DMS 273 (cell line): ENCODE measurements around the gene LGI1.
A peak's percentile ranks its signal among the peaks of the same experiment; 100 is the strongest.

Source experiments
- DNase-seq: peaks from one replicate; lab custom pipeline; 2025; ENCODE audit not compliant: unreplicated experiment; lab: John Stamatoyannopoulos, UW

LGI1 gene

GRCh38 chr10:93757801-93758507 lies at the start of gene LGI1:
Gene LGI1, plus strand, starts transcription at chr10:93757936. Its CDS starts 209 bp downstream, at chr10:93758145.
- no peak for DNase-seq

- no peak for DNase-seq
These were observed 47.3 kb upstream of the LGI1 start for GRCh38 chr10:93710333-93710909.

- no peak for DNase-seq
These were observed 45.8 kb upstream of the LGI1 start for GRCh38 chr10:93711891-93712290.

GRCh38 chr10:93712593-93712992 lies 45.1 kb upstream of the LGI1 start:
- peak; percentile 4 for DNase-seq

- DNase-seq, result no peak
These were observed 42.4 kb upstream of the LGI1 start for GRCh38 chr10:93715345-93715744.

GRCh38 chr10:93716766-93717165 lies 41.0 kb upstream of the LGI1 start:
- no peak for DNase-seq

- no peak for DNase-seq
These were observed 38.6 kb upstream of the LGI1 start for GRCh38 chr10:93718937-93719725.

GRCh38 chr10:93719901-93720300 lies 37.8 kb upstream of the LGI1 start:
- DNase-seq, result no peak

GRCh38 chr10:93722550-93722949 lies 35.2 kb upstream of the LGI1 start:
- no peak for DNase-seq

- DNase-seq, result no peak
These were observed 34.6 kb upstream of the LGI1 start for GRCh38 chr10:93723153-93723552.

- no peak for DNase-seq
These were observed 31.7 kb upstream of the LGI1 start for GRCh38 chr10:93726024-93726423.

GRCh38 chr10:93741367-93741766 lies 16.4 kb upstream of the LGI1 start:
- no peak for DNase-seq

- DNase-seq, result no peak
These were observed 14.9 kb upstream of the LGI1 start for GRCh38 chr10:93742633-93743349.

- peak; percentile 66 for DNase-seq
These were observed 12.2 kb upstream of the LGI1 start for GRCh38 chr10:93745408-93746065.

GRCh38 chr10:93746844-93747284 lies 10.9 kb upstream of the LGI1 start:
- peak; percentile 4 for DNase-seq

- peak; percentile 36 for DNase-seq
These were observed 8.4 kb upstream of the LGI1 start for GRCh38 chr10:93749218-93749799.

- no peak for DNase-seq
These were observed 6.6 kb upstream of the LGI1 start for GRCh38 chr10:93751124-93751523.

GRCh38 chr10:93751832-93752231 lies 5.9 kb upstream of the LGI1 start:
- peak; percentile 47 for DNase-seq

GRCh38 chr10:93752761-93753160 lies 5.0 kb upstream of the LGI1 start:
- peak; percentile 18 for DNase-seq

- DNase-seq, result no peak
These were observed 4.0 kb upstream of the LGI1 start for GRCh38 chr10:93753621-93754250.
